ENCODE results near the gene XRN2. TPM values are rescaled to one million over a fixed set of nuclear protein-coding genes. Genes with fewer than 3 reads are reported as not detected.

The XRN2 gene
- total and polyA plus RNA-seq, 7 experiments from 2014 or later, result 51.7 to 83.2 (median 61.7) TPM

Other genes starting within 250 kb of the XRN2 start
- gene LINC00237, start 197.0 kb upstream of the XRN2 start, total RNA-seq, result not detected
- gene LINC00237, start 197.0 kb upstream of the XRN2 start, polyA plus RNA-seq, result not detected
- gene KIZ, start 177.2 kb upstream of the XRN2 start, total RNA-seq, result 10 to 100 TPM; 15.6 to 47.4 (median 32.5) TPM
- 10 to 100 TPM; 20.1 to 49.6 TPM for gene KIZ, start 177.2 kb upstream of the XRN2 start, polyA plus RNA-seq
- gene NKX2-4, start 94.2 kb downstream of the XRN2 start, total RNA-seq, result not detected
- gene NKX2-4, start 94.2 kb downstream of the XRN2 start, polyA plus RNA-seq, result not detected
- not detected for gene NKX2-2, start 210.7 kb downstream of the XRN2 start, total RNA-seq
- not detected for gene NKX2-2, start 210.7 kb downstream of the XRN2 start, polyA plus RNA-seq